HG02678 (cell line): ENCODE results near the gene YWHAE.
"Not testable (repeated sequence)": the region's sequence is repeated elsewhere in the genome, so short reads cannot be mapped to it uniquely, and the experiment has no call there.

Source experiments
- ATAC-seq: cut with Tn5 transposase; IDR thresholded peaks from one replicate; pipeline ENCODE4 v1.9.1; 2021; ENCODE audit warnings: mild to moderate bottlenecking, moderate library complexity; ENCODE audit not compliant: unreplicated experiment

YWHAE gene

GRCh38 chr17:1413281-1413791 is 13.3 kb upstream of the YWHAE start:
- no peak for ATAC-seq

- no peak for ATAC-seq
Measured at GRCh38 chr17:1412185-1413110, 12.4 kb upstream of the YWHAE start.

GRCh38 chr17:1402262-1402586 is 2.2 kb upstream of the YWHAE start:
- no peak for ATAC-seq

- peak; percentile 7 for ATAC-seq
Measured at GRCh38 chr17:1398931-1399678, 917 bp downstream of the YWHAE start.

GRCh38 chr17:1398028-1398427 is 2.0 kb downstream of the YWHAE start:
- ATAC-seq = no peak

- not testable (repeated sequence) for ATAC-seq
Measured at GRCh38 chr17:1395876-1396665, 4.0 kb downstream of the YWHAE start.

GRCh38 chr17:1391577-1391976 is 8.4 kb downstream of the YWHAE start:
- no peak for ATAC-seq

GRCh38 chr17:1390432-1391367 is 9.3 kb downstream of the YWHAE start:
- ATAC-seq = no peak

- ATAC-seq = not testable (repeated sequence)
Measured at GRCh38 chr17:1387490-1388227, 12.4 kb downstream of the YWHAE start.

- ATAC-seq = not testable (repeated sequence)
Measured at GRCh38 chr17:1386675-1387190, 13.3 kb downstream of the YWHAE start.

- ATAC-seq = no peak
Measured at GRCh38 chr17:1386265-1386664, 13.8 kb downstream of the YWHAE start.

- no peak for ATAC-seq
Measured at GRCh38 chr17:1385861-1386260, 14.2 kb downstream of the YWHAE start.

GRCh38 chr17:1384905-1385435 is 15.1 kb downstream of the YWHAE start:
- ATAC-seq = no peak

GRCh38 chr17:1379930-1380313 is 20.1 kb downstream of the YWHAE start:
- no peak for ATAC-seq

GRCh38 chr17:1379208-1379929 is 20.7 kb downstream of the YWHAE start:
- ATAC-seq = no peak

GRCh38 chr17:1378476-1378860 is 21.6 kb downstream of the YWHAE start:
- not testable (repeated sequence) for ATAC-seq

- ATAC-seq = no peak
Measured at GRCh38 chr17:1377334-1377733, 22.7 kb downstream of the YWHAE start.

GRCh38 chr17:1376061-1376460 is 24.0 kb downstream of the YWHAE start:
- ATAC-seq = no peak
